Ascending aorta (tissue), 2 donors: ENCODE data around the gene MITD1. TPM values are rescaled to one million over a fixed set of nuclear protein-coding genes. Genes with fewer than 3 reads are reported as not detected.
"Not testable (repeated sequence)": the region's sequence is repeated elsewhere in the genome, so short reads cannot be mapped to it uniquely, and the experiment has no call there.

Source experiments
- DNase-seq, 2 donors: peaks; one replicate each; pipeline ENCODE4 v3.0.0-alpha.2; 2019; ENCODE audit warnings: low spot score in 2 of 2
- H3K27ac ChIP-seq, 2 donors: fragments of 200-600 bp; sonication (generic); one replicate each; pipeline ENCODE4 v1.5.1; 2016 to 2017; ENCODE audit warnings: mild to moderate bottlenecking in 1 of 2
- H3K27me3 ChIP-seq: fragments of 200-600 bp; sonication (generic); one replicate; pipeline ENCODE4 v1.5.1; 2017
- H3K36me3 ChIP-seq, 2 donors: fragments of 200-600 bp; sonication (generic); one replicate each; pipeline ENCODE4 v1.5.1; 2016
- H3K4me1 ChIP-seq, 2 donors: fragments of 200-600 bp; sonication (generic); one replicate each; pipeline ENCODE4 v1.5.1; 2016 to 2017; ENCODE audit warnings: mild to moderate bottlenecking in 1 of 2
- H3K4me3 ChIP-seq, 2 donors: fragments of 200-600 bp; sonication (generic); one replicate each; pipeline ENCODE4 v1.5.1; 2016 to 2017; ENCODE audit warnings: mild to moderate bottlenecking in 1 of 2
- H3K9me3 ChIP-seq, 2 donors: fragments of 200-600 bp; sonication (generic); one replicate each; pipeline ENCODE4 v1.5.1; 2016
- intact Hi-C: fragments of 100-400 bp; cut with DNase I; formaldehyde crosslinking; loops from one replicate; pipeline ENCODE4 v1.15.1; 2023
- total RNA-seq: library from RNA; depleted of rRNA; stranded (reverse); fragments of >200 nt; gene quantifications from one replicate; pipeline ENCODE4 v1.1.0, GENCODE V29; 2016
- TF ChIP-seq, protein P1 (sequence below), 3 experiments: fragments of 200-600 bp in 2 of 3; fragments of 450-650 bp in 1 of 3; sonication (generic) in 2 of 3; IDR thresholded peaks; one replicate each; pipeline ENCODE4 v1.5.1; 2016 to 2019; ENCODE audit warnings: antibody characterized with exemption in 3 of 3, mild to moderate bottlenecking in 1 of 3, moderate library complexity in 1 of 3

MITD1 gene
- total RNA-seq, 1 donor from 2014 or later, result 13.3 TPM

DNA sequence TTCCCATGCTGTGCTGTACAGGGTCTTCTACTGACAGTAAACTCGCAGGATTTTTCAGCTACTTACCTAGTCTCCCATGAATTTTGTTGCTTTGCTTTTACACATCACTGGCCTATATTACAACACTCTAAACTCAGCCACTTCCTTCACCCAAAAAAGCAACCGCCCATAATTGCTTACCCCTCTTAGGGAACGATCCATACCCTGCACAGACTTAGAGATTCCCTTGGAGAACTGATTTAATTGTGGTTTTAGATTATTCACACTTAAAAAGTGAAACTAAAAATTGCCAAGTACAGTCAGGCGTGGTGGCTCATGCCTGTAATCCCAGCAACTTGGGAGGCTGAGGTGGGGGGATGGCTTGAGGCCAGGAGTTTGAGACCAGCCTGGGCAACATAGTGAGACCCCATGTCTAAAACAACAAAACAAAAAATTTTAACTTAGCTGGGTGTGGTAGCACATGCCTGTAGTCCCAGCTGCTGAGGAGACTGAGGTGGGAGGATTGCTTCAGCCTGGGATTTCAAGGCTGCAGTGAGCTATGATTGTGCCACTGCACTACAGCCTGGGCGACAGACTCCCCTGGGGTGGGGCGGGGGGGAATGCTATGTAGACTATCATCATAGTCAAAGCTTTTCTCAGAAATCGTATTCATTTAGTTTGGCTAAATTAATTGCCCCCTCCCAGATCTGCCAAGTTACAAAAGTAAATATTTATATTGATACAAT, 19.4 kb upstream of the MITD1 start:
- H3K4me3 ChIP-seq, result no peak overlapping the region
- no peaks in the 10 kb centered on the region for H3K4me1 ChIP-seq
- H3K9me3 ChIP-seq, result no peaks in the 10 kb centered on the region
- intact Hi-C loops, result no loop called here
- TF ChIP-seq, protein P1, sequence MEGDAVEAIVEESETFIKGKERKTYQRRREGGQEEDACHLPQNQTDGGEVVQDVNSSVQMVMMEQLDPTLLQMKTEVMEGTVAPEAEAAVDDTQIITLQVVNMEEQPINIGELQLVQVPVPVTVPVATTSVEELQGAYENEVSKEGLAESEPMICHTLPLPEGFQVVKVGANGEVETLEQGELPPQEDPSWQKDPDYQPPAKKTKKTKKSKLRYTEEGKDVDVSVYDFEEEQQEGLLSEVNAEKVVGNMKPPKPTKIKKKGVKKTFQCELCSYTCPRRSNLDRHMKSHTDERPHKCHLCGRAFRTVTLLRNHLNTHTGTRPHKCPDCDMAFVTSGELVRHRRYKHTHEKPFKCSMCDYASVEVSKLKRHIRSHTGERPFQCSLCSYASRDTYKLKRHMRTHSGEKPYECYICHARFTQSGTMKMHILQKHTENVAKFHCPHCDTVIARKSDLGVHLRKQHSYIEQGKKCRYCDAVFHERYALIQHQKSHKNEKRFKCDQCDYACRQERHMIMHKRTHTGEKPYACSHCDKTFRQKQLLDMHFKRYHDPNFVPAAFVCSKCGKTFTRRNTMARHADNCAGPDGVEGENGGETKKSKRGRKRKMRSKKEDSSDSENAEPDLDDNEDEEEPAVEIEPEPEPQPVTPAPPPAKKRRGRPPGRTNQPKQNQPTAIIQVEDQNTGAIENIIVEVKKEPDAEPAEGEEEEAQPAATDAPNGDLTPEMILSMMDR (IDR thresholded peaks at IDR 0.05), result no peak
- no peaks in the 10 kb centered on the region for H3K27me3 ChIP-seq
- peaks cover 22 to 31% of the 10 kb centered on the region in 2 donors for H3K36me3 ChIP-seq
- no peak for DNase-seq
- no peak overlapping the region for H3K27ac ChIP-seq

DNA sequence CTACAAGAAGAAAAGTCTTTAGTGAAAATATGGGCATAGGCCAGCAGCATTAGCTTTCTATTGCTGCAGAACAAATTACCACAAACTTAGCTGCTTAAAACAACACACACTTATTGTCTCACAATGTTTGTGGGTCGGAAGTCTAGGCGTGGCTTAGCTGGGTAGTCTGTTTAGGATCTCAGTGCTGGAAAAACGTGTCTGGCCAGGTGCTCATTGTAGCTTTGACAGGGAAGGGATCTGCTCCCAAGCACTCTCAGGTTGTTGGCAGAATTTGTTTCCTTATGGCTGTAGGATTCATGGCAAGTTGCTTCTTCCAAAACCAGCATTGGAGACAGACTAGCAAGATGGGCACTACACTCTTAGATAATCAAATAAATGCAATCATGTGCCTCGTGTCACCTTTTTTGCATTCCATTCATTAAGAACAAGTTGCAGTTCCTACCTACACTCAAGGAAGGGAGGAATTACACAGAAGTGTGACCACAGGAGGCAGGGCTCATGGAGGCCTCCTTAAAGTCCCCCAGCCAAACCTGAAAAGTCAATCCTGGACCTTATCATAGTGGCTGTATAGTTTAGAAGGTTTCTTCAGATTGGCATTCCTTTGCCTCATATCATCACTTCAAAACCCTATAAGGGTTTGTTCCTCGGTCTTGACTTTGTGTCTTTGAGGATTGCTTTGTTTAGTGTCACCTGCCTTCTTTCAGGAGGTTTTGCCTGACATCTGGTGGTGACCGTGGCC, 17.4 kb upstream of the MITD1 start:
- H3K36me3 ChIP-seq, result peaks cover 27 to 37% of the 10 kb centered on the region in 2 donors
- no peak overlapping the region for H3K4me3 ChIP-seq
- no peak overlapping the region for H3K27ac ChIP-seq
- intact Hi-C loops, result no loop called here
- no peak for DNase-seq
- no peaks in the 10 kb centered on the region for H3K4me1 ChIP-seq
- no peaks in the 10 kb centered on the region for H3K9me3 ChIP-seq
- H3K27me3 ChIP-seq, result no peaks in the 10 kb centered on the region
- TF ChIP-seq, protein P1 (IDR thresholded peaks at IDR 0.05), result no peak

DNA sequence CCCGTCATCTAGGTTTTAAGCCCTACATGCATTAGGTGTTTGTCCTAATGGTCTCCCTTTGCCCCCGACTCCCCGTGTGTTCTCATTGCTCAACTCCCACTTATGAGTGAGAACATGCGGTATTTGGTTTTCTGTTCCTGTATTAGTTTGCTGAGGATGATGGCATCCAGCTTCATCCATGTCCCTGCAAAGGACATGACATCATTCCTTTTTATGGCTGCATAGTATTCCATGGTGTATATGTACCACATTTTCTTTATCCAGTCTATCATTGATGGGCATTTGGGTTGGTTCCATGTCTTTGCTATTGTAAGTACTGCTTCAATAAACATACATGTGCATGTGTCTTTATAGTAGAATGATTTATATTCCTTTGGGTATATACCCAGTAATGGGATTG, 11.5 kb upstream of the MITD1 start:
- H3K4me1 ChIP-seq, H3K9me3 ChIP-seq, intact Hi-C loops, H3K4me3 ChIP-seq, H3K27me3 ChIP-seq, DNase-seq, H3K27ac ChIP-seq: not testable (repeated sequence)
- peaks cover 19 to 62% of the 10 kb centered on the region in 2 donors for H3K36me3 ChIP-seq

DNA sequence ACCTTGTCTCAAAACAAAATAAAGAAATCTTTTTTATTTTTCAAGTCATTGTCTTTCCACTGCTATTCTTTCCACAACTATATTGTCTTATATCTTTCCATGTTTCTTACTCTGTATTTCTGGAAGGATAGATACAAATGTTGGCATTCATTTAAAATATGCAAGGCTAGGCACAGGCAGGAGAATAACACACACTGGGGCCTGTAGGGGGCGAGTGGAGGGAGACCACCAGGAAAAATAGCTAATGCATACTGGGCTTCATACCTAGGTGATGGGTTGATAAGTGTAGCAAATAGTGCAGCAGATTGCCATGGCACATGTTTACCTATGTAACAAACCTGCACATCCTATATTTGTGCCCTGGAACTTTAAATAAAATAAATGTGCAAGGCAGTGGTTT, 9.7 kb upstream of the MITD1 start:
- DNase-seq, result no peak
- intact Hi-C loops, result no loop called here
- Histone ChIP-seq H3K27me3 (no peaks in the 10 kb centered on the region), H3K36me3 (peaks cover 9 to 44% of the 10 kb centered on the region in 2 donors), H3K9me3 (no peaks in the 10 kb centered on the region), H3K4me3 (no peak overlapping the region), H3K4me1 (no peaks in the 10 kb centered on the region), H3K27ac (no peak overlapping the region)
- TF ChIP-seq, protein P1 (IDR thresholded peaks at IDR 0.05), result no peak

DNA sequence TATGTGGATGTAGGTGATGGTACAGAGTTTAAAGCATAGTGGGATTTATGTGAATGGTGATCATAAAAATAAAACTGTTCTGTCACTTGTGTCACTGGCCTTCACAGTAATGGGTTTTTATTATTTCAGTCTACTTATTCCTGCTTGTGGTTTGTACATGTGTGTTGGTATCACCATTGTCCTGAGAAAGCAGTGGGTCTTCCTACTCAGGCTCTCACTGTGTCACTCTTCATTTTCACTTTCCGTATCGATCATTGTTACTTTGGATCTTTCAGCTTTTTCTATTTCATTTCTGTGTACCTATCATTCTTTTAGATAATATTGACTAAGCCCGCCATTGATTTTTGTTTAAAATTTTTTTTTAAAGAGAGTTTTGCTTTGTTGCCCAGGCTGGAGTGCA, 7.5 kb upstream of the MITD1 start:
- intact Hi-C loops, result no loop called here
- no peak overlapping the region for H3K27ac ChIP-seq
- H3K4me1 ChIP-seq, result no peaks in the 10 kb centered on the region
- TF ChIP-seq, protein P1 (IDR thresholded peaks at IDR 0.05), result no peak
- no peaks in the 10 kb centered on the region for H3K9me3 ChIP-seq
- H3K27me3 ChIP-seq, result no peaks in the 10 kb centered on the region
- no peak overlapping the region for H3K4me3 ChIP-seq
- no peak for DNase-seq
- peaks cover 0 to 34% of the 10 kb centered on the region in 2 donors for H3K36me3 ChIP-seq

DNA sequence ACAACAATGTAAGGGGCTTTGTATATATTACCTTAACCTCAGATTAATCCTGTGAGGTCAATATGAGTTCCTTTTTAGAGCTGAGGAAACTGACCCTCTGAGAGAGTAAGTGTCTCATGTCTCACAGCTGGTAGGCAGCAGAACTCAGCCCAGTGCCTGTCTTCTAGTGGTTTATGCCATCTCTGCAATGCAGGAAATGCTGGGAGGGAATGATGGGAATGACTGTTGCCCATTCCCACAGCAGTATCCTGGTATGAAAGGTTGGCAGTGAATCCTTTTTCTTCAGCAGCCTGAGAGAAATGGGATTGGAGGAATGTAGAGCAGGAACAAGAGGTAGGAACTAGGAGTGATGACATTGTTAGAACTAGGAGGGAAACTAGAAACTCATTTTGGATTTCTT, 6.2 kb upstream of the MITD1 start:
- intact Hi-C loops, result no loop called here
- H3K4me3 ChIP-seq, result no peak overlapping the region
- no peak overlapping the region for H3K27ac ChIP-seq
- peaks cover 0 to 9% of the 10 kb centered on the region in 2 donors for H3K4me1 ChIP-seq
- H3K36me3 ChIP-seq, result peaks cover 0 to 27% of the 10 kb centered on the region in 2 donors
- TF ChIP-seq, protein P1 (IDR thresholded peaks at IDR 0.05), result no peak
- no peaks in the 10 kb centered on the region for H3K27me3 ChIP-seq
- no peak for DNase-seq
- H3K9me3 ChIP-seq, result no peaks in the 10 kb centered on the region
